GM18858 (cell line): Measurements from ENCODE around the gene ZNF689.
A peak's percentile ranks its signal among the peaks of the same experiment; 100 is the strongest.
"Not testable (repeated sequence)": the region's sequence is repeated elsewhere in the genome, so short reads cannot be mapped to it uniquely, and the experiment has no call there.

ENCODE experiments used
- ATAC-seq: cut with Tn5 transposase; IDR thresholded peaks from one replicate; pipeline ENCODE4 v1.9.1; 2021; ENCODE audit not compliant: unreplicated experiment

ZNF689 gene

GRCh38 chr16:30601966-30602365 is 8.2 kb downstream of the ZNF689 start:
- no peak for ATAC-seq

GRCh38 chr16:30600929-30601328 is 9.3 kb downstream of the ZNF689 start:
- no peak for ATAC-seq

- ATAC-seq = no peak
Observed at GRCh38 chr16:30600215-30600614, 10.0 kb downstream of the ZNF689 start.

GRCh38 chr16:30592871-30593270 is 17.3 kb downstream of the ZNF689 start:
- ATAC-seq = no peak

- ATAC-seq = not testable (repeated sequence)
Observed at GRCh38 chr16:30590869-30591268, 19.3 kb downstream of the ZNF689 start.

GRCh38 chr16:30589582-30589981 is 20.6 kb downstream of the ZNF689 start:
- ATAC-seq = not testable (repeated sequence)

- ATAC-seq = no peak
Observed at GRCh38 chr16:30588651-30589050, 21.5 kb downstream of the ZNF689 start.

- peak; percentile 66 for ATAC-seq
Observed at GRCh38 chr16:30585400-30586191, 24.6 kb downstream of the ZNF689 start, which contains the start of gene ZNF785. Gene ZNF785, minus strand, starts transcription at chr16:30585697. Its CDS starts 86 bp downstream, at chr16:30585611.

GRCh38 chr16:30585022-30585399 is 25.2 kb downstream of the ZNF689 start:
- ATAC-seq = peak; percentile 23

GRCh38 chr16:30582611-30583340 is 27.4 kb downstream of the ZNF689 start:
- ATAC-seq = no peak

GRCh38 chr16:30581457-30581856 is 28.7 kb downstream of the ZNF689 start:
- no peak for ATAC-seq

GRCh38 chr16:30574678-30575077 is 35.5 kb downstream of the ZNF689 start:
- no peak for ATAC-seq

GRCh38 chr16:30571445-30572322 is 38.5 kb downstream of the ZNF689 start, which contains the start of gene ZNF688:
Gene ZNF688, minus strand, starts transcription at chr16:30571714. Its CDS starts 85 bp downstream, at chr16:30571629.
- peak; percentile 52 for ATAC-seq

- no peak for ATAC-seq
Observed at GRCh38 chr16:30570636-30571444, 39.3 kb downstream of the ZNF689 start.

GRCh38 chr16:30569746-30570635 is 40.2 kb downstream of the ZNF689 start:
- ATAC-seq = no peak

- ATAC-seq = no peak
Observed at GRCh38 chr16:30569281-30569680, 40.9 kb downstream of the ZNF689 start.

GRCh38 chr16:30567991-30568638 is 42.1 kb downstream of the ZNF689 start:
- no peak for ATAC-seq

- ATAC-seq = no peak
Observed at GRCh38 chr16:30567160-30567990, 42.8 kb downstream of the ZNF689 start.
